ENCODE measurements around the gene CAPS2. TPM values are rescaled to one million over a fixed set of nuclear protein-coding genes. Genes with fewer than 3 reads are reported as not detected.

The CAPS2 gene
- polyA plus RNA-seq, 1 donor from 2014 or later, result 2.1 TPM

GRCh38 chr12:75227132-75227531 is 103.0 kb downstream of the CAPS2 start:
- H3F3A ChIP-seq (ENCODE audit: insufficient read depth, low read length, poor library complexity, severe bottlenecking), result no peaks in the 10 kb centered on the region
- TF ChIP-seq SMC3 (conservative IDR thresholded peaks at IDR 0.05; ENCODE audit: poor library complexity) (no peak), MXI1 (conservative IDR thresholded peaks at IDR 0.05; ENCODE audit: poor library complexity, severe bottlenecking) (no peak), EP300 (conservative IDR thresholded peaks at IDR 0.05; ENCODE audit: poor library complexity, severe bottlenecking) (no peak), EZH2 (IDR thresholded peaks at IDR 0.05; ENCODE audit: borderline replicate concordance, insufficient read depth, low read length, poor library complexity, severe bottlenecking) (no peak), TAF1 (IDR thresholded peaks at IDR 0.05; ENCODE audit: low read depth) (no peak)
- TF ChIP-seq, protein P1, sequence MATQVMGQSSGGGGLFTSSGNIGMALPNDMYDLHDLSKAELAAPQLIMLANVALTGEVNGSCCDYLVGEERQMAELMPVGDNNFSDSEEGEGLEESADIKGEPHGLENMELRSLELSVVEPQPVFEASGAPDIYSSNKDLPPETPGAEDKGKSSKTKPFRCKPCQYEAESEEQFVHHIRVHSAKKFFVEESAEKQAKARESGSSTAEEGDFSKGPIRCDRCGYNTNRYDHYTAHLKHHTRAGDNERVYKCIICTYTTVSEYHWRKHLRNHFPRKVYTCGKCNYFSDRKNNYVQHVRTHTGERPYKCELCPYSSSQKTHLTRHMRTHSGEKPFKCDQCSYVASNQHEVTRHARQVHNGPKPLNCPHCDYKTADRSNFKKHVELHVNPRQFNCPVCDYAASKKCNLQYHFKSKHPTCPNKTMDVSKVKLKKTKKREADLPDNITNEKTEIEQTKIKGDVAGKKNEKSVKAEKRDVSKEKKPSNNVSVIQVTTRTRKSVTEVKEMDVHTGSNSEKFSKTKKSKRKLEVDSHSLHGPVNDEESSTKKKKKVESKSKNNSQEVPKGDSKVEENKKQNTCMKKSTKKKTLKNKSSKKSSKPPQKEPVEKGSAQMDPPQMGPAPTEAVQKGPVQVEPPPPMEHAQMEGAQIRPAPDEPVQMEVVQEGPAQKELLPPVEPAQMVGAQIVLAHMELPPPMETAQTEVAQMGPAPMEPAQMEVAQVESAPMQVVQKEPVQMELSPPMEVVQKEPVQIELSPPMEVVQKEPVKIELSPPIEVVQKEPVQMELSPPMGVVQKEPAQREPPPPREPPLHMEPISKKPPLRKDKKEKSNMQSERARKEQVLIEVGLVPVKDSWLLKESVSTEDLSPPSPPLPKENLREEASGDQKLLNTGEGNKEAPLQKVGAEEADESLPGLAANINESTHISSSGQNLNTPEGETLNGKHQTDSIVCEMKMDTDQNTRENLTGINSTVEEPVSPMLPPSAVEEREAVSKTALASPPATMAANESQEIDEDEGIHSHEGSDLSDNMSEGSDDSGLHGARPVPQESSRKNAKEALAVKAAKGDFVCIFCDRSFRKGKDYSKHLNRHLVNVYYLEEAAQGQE (IDR thresholded peaks at IDR 0.05; ENCODE audit: borderline replicate concordance), result no peak
- TF ChIP-seq, protein P2, sequence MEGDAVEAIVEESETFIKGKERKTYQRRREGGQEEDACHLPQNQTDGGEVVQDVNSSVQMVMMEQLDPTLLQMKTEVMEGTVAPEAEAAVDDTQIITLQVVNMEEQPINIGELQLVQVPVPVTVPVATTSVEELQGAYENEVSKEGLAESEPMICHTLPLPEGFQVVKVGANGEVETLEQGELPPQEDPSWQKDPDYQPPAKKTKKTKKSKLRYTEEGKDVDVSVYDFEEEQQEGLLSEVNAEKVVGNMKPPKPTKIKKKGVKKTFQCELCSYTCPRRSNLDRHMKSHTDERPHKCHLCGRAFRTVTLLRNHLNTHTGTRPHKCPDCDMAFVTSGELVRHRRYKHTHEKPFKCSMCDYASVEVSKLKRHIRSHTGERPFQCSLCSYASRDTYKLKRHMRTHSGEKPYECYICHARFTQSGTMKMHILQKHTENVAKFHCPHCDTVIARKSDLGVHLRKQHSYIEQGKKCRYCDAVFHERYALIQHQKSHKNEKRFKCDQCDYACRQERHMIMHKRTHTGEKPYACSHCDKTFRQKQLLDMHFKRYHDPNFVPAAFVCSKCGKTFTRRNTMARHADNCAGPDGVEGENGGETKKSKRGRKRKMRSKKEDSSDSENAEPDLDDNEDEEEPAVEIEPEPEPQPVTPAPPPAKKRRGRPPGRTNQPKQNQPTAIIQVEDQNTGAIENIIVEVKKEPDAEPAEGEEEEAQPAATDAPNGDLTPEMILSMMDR (IDR thresholded peaks at IDR 0.05; ENCODE audit: poor library complexity, severe bottlenecking), result no peak
- no peak overlapping the region for H3K27ac ChIP-seq (ENCODE audit: low read length)
- H3K4me3 ChIP-seq (ENCODE audit: low read length), result no peak overlapping the region
- H3K79me2 ChIP-seq (replicated peaks; ENCODE audit: insufficient read depth, low read length), result no peaks in the 10 kb centered on the region
- H4K20me1 ChIP-seq (ENCODE audit: insufficient read depth), result no peaks in the 10 kb centered on the region
- H3K27me3 ChIP-seq (ENCODE audit: insufficient read depth, low read depth, low read length), result no peaks in the 10 kb centered on the region
- H3K36me3 ChIP-seq (ENCODE audit: insufficient read depth, low read length), result no peaks in the 10 kb centered on the region
- H3K4me2 ChIP-seq (ENCODE audit: low read length), result no peak overlapping the region
- no peaks in the 10 kb centered on the region for H3K9me2 ChIP-seq (ENCODE audit: insufficient read depth, low read length)
- H3K9me3 ChIP-seq (ENCODE audit: low read length), result no peaks in the 10 kb centered on the region
- H2AFZ ChIP-seq (ENCODE audit: low read depth, low read length), result no peak overlapping the region
- no peak overlapping the region for H3K9ac ChIP-seq (ENCODE audit: low read length)

Other genes with a start within 250 kb of the CAPS2 start
- gene KCNC2, start 120.5 kb downstream of the CAPS2 start, polyA plus RNA-seq, result 6.7 and 7.4 TPM in 2 replicates
- not detected in 2 replicates for gene GLIPR1L1, start 4.3 kb upstream of the CAPS2 start, polyA plus RNA-seq
- gene GLIPR1L2, start 60.8 kb upstream of the CAPS2 start, polyA plus RNA-seq, result 0.89 and 1.0 TPM in 2 replicates
- 0.12 TPM in 1 of 2 replicates, not detected in the other for gene GLIPR1, start 150.4 kb upstream of the CAPS2 start, polyA plus RNA-seq
- 60.9 and 74.5 TPM in 2 replicates for gene KRR1, start 181.3 kb upstream of the CAPS2 start, polyA plus RNA-seq

Data from neural cell (in vitro differentiated cells).